Keratinocyte (primary cell): ENCODE results near the gene PI4KA.

Source experiments
- CTCF ChIP-seq, 3 experiments: IDR thresholded peaks in 1 of 3; conservative IDR thresholded peaks in 1 of 3; optimal IDR thresholded peaks in 1 of 3; 2 replicates in 2 of 3; 3 replicates in 1 of 3; pipeline versions ENCODE3 to v1.5.1; 2011; ENCODE audit warnings: low read length in 3 of 3, mild to moderate bottlenecking in 3 of 3, moderate library complexity in 2 of 3, control low read depth in 1 of 3, inconsistent platforms in 1 of 3; ENCODE audit not compliant: insufficient read depth in 2 of 3; ENCODE audit errors: extremely low read depth in 1 of 3
- EZH2 ChIP-seq: IDR thresholded peaks from one replicate; pipeline ENCODE4 v1.6.1; 2012; ENCODE audit warnings: inconsistent platforms, mild to moderate bottlenecking, low read length, moderate library complexity

DNA sequence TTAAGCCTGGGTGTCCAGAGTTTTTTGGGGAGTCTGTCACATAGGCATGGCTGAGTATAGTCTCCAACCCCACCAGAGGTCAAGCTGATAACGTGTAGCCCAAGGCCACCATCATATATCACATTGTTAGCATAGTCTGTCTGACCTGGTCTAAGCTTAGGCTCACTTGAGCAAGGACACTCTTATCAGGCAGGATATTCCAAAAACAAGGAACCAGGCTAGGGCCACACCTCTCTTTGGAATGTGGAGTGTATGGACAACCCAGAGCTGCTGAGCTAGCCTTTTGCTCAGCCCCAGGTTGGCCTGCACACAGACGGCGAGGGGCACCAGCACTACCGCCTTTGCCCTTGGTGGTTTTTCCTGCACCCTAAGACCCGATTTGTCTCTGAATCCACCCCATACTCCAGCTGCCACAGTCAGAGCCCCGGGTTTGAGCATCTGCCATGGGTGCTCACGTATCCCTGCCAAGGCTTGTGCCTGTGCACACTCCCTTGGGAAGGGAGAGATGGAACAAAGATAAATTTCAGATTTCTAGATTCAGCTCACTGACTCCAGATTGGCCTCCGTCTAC is 7.3 kb upstream of the PI4KA start:
- TF ChIP-seq CTCF (optimal IDR thresholded peaks at IDR 0.05 in 1 of 3, IDR thresholded peaks at IDR 0.05 in 1 of 3, conservative IDR thresholded peaks at IDR 0.05 in 1 of 3; ENCODE audit: extremely low read depth in 1 of 3, insufficient read depth in 2 of 3, low read length in 3 of 3) = no peak
- TF ChIP-seq EZH2 = no peak
